CD8-positive, alpha-beta memory T cell (primary cell): ENCODE results near the gene ITIH4. TPM values are rescaled to one million over a fixed set of nuclear protein-coding genes. Genes with fewer than 3 reads are reported as not detected.

ENCODE experiments used
- CTCF ChIA-PET: fragments of 350-600 bp; sonication (Branson Sonifier 250); formaldehyde crosslinking; loops from one replicate; lab custom pipeline; 2021; ENCODE audit warnings: antibody characterized with exemption; lab: Charles Lee
- POLR2A ChIA-PET: fragments of 350-600 bp; sonication (Branson Sonifier 250); formaldehyde crosslinking; loops from one replicate; lab custom pipeline; 2021; ENCODE audit warnings: antibody characterized with exemption; lab: Charles Lee
- DNase-seq, 5 donors: peaks; one replicate each; pipeline versions ENCODE4 v3.0.0 to v3.0.0-alpha.2; 2020 to 2022; ENCODE audit warnings: mixed read lengths in 1 of 5
- H3K27ac ChIP-seq: one replicate; pipeline ENCODE4 v1.7.0; 2013; ENCODE audit warnings: low read depth, mild to moderate bottlenecking, low read length, moderate library complexity
- H3K27me3 ChIP-seq: 2 replicates; pipeline ENCODE4 v1.7.0; 2013; ENCODE audit warnings: low read length, mild to moderate bottlenecking; ENCODE audit not compliant: insufficient read depth, poor library complexity, severe bottlenecking
- H3K36me3 ChIP-seq: 2 replicates; pipeline ENCODE4 v1.7.0; 2013; ENCODE audit warnings: mild to moderate bottlenecking, low read length, moderate library complexity; ENCODE audit not compliant: insufficient read depth
- H3K4me1 ChIP-seq: 2 replicates; pipeline ENCODE4 v1.7.0; 2013; ENCODE audit warnings: mild to moderate bottlenecking, low read length, moderate library complexity; ENCODE audit not compliant: insufficient read depth
- H3K4me3 ChIP-seq: 2 replicates; pipeline ENCODE4 v1.7.0; 2013; ENCODE audit warnings: mild to moderate bottlenecking, low read length
- H3K9me3 ChIP-seq: 2 replicates; pipeline ENCODE4 v1.7.0; 2013; ENCODE audit warnings: mild to moderate bottlenecking, low read length
- H3K27ac Mint-ChIP-seq, 8 donors: one replicate each; pipeline ENCODE4 v1.8.0; 2020 to 2021; ENCODE audit warnings: mixed read lengths in 8 of 8, mild to moderate bottlenecking in 6 of 8, inconsistent platforms in 3 of 8, moderate library complexity in 3 of 8
- H3K27me3 Mint-ChIP-seq, 2 donors: one replicate each; pipeline ENCODE4 v1.8.0; 2020 to 2021; ENCODE audit warnings: mixed read lengths in 2 of 2, mild to moderate bottlenecking in 1 of 2, moderate library complexity in 1 of 2
- H3K36me3 Mint-ChIP-seq, 3 donors: one replicate each; pipeline ENCODE4 v1.8.0; 2020 to 2021; ENCODE audit warnings: mixed read lengths in 3 of 3, inconsistent platforms in 1 of 3, mild to moderate bottlenecking in 1 of 3
- H3K4me1 Mint-ChIP-seq, 3 donors: one replicate each; pipeline ENCODE4 v1.8.0; 2020 to 2021; ENCODE audit warnings: mixed read lengths in 3 of 3, inconsistent platforms in 1 of 3, mild to moderate bottlenecking in 1 of 3
- H3K4me3 Mint-ChIP-seq, 7 donors: one replicate each; pipeline ENCODE4 v1.8.0; 2020 to 2021; ENCODE audit warnings: mixed read lengths in 7 of 7, mild to moderate bottlenecking in 6 of 7, moderate library complexity in 4 of 7, inconsistent platforms in 2 of 7
- H3K9me3 Mint-ChIP-seq, 5 donors: one replicate each; pipeline ENCODE4 v1.8.0; 2020 to 2022; ENCODE audit warnings: mixed read lengths in 5 of 5, mild to moderate bottlenecking in 3 of 5, moderate library complexity in 2 of 5, inconsistent platforms in 1 of 5
- polyA plus RNA-seq: library from polyadenylated mRNA; unstranded; fragments of 300-500 nt; fragmentation: Illumina TruSeq; gene quantifications from one replicate; pipeline ENCODE4 v1.2.3, GENCODE V29; 2021
- total RNA-seq, 2 experiments: library from RNA; stranded (reverse); gene quantifications; one replicate each; pipeline ENCODE4 v1.2.3, GENCODE V29; 2021

Gene ITIH4
- total and polyA plus RNA-seq, 3 experiments from 2014 or later = 10.9 to 11.2 TPM; not detected in 1

DNA sequence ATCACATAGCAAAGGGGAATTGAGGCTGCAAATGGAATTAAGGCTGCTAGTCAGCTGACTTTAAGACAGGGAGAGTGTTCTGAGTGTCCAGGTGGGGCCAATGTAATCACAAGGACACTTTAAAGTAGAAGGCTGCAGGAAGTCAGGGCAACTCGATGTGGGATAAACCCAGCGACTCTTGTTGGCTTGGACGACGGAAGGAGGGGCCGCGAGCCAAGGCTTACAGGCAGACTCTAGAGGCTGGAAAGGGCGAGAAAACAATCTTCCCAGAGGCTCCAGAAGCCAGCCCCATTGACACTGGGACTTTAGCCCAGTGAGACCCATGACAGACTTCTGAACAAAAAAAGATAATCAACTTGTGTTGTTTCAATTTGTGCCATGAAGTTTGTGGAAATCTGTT lies 17.3 kb upstream of the ITIH4 start:
- POLR2A ChIA-PET = no interaction called here
- Mint-ChIP-seq H3K27ac (peak overlapping the region in 1 of 8 donors; percentile 54), H3K4me3 (no peak overlapping the region)

DNA sequence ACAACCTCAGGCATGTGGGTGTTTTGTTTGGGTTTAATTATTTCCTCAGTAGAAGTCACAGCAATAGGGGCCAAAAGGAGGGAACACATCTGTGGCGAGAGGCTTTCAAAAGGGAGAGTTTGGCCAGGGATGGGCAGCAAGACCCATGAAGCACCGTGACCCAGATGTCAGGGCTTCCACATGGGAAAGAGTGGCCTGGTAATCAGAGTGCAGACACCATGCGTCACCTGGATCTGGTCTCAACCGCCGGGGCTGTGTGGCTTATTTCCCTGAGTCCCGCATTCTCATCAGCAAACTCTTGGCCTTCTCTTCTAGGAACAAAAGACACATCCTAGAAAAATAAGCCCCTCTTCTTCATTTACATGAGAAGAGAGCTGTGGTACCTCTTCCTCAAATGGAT lies 16.8 kb upstream of the ITIH4 start:
- POLR2A ChIA-PET = no interaction called here
- CTCF ChIA-PET = interaction anchor here (2.1 kb wide), 1 partner anchor 10 kb away, joined by 6 read pairs; no protein-coding TSS in a partner anchor
- peaks cover 10 to 80% (median 12%) of the 10 kb centered on the region in 3 donors for H3K36me3 Mint-ChIP-seq
- H3K4me1 Mint-ChIP-seq = no peaks in the 10 kb centered on the region
- Histone ChIP-seq H3K9me3 (no peaks in the 10 kb centered on the region), H3K27ac (no peak overlapping the region), H3K36me3 (peaks cover 11% of the 10 kb centered on the region), H3K4me3 (no peak overlapping the region), H3K27me3 (no peaks in the 10 kb centered on the region), H3K4me1 (no peaks in the 10 kb centered on the region)
- H3K27me3 Mint-ChIP-seq = peaks cover 0 to 4% of the 10 kb centered on the region in 2 donors
- H3K27ac Mint-ChIP-seq = no peak overlapping the region
- no peaks in the 10 kb centered on the region for H3K9me3 Mint-ChIP-seq
- no peak for DNase-seq
- no peak overlapping the region for H3K4me3 Mint-ChIP-seq

More for the DNA sequence above, 17.3 kb upstream of the ITIH4 start:
- H3K4me1 ChIP-seq = no peaks in the 10 kb centered on the region
- H3K36me3 ChIP-seq = peaks cover 10% of the 10 kb centered on the region
- H3K27me3 ChIP-seq = no peaks in the 10 kb centered on the region
- Mint-ChIP-seq H3K9me3 (no peaks in the 10 kb centered on the region), H3K4me1 (no peaks in the 10 kb centered on the region), H3K36me3 (peaks cover 10 to 80% (median 12%) of the 10 kb centered on the region in 3 donors), H3K27me3 (peaks cover 0 to 2% of the 10 kb centered on the region in 2 donors)
- H3K27ac ChIP-seq = no peak overlapping the region
- CTCF ChIA-PET = no interaction called here
- no peaks in the 10 kb centered on the region for H3K9me3 ChIP-seq
- no peak overlapping the region for H3K4me3 ChIP-seq
- DNase-seq = no peak

GRCh38 chr3:52846432-52846965 lies 16.0 kb upstream of the ITIH4 start:
- Histone ChIP-seq H3K27me3 (no peaks in the 10 kb centered on the region), H3K4me1 (no peaks in the 10 kb centered on the region), H3K36me3 (peaks cover 11% of the 10 kb centered on the region), H3K27ac (no peak overlapping the region), H3K9me3 (no peaks in the 10 kb centered on the region), H3K4me3 (no peak overlapping the region)
- H3K4me3 Mint-ChIP-seq = no peak overlapping the region
- no peak for DNase-seq
- H3K27me3 Mint-ChIP-seq = peaks cover 0 to 4% of the 10 kb centered on the region in 2 donors
- peaks cover 3 to 4% (median 3%) of the 10 kb centered on the region in 3 donors for H3K4me1 Mint-ChIP-seq
- CTCF ChIA-PET = interaction anchor here (1.0 to 2.1 kb wide), 3 partner anchors 9 to 225 kb away, joined by 3 to 7 read pairs (median 6); no protein-coding TSS in a partner anchor
- H3K36me3 Mint-ChIP-seq = peaks cover 10 to 80% (median 14%) of the 10 kb centered on the region in 3 donors
- H3K27ac Mint-ChIP-seq = peak overlapping the region in 1 of 8 donors; percentile 37
- POLR2A ChIA-PET = no interaction called here
- no peaks in the 10 kb centered on the region for H3K9me3 Mint-ChIP-seq

DNA sequence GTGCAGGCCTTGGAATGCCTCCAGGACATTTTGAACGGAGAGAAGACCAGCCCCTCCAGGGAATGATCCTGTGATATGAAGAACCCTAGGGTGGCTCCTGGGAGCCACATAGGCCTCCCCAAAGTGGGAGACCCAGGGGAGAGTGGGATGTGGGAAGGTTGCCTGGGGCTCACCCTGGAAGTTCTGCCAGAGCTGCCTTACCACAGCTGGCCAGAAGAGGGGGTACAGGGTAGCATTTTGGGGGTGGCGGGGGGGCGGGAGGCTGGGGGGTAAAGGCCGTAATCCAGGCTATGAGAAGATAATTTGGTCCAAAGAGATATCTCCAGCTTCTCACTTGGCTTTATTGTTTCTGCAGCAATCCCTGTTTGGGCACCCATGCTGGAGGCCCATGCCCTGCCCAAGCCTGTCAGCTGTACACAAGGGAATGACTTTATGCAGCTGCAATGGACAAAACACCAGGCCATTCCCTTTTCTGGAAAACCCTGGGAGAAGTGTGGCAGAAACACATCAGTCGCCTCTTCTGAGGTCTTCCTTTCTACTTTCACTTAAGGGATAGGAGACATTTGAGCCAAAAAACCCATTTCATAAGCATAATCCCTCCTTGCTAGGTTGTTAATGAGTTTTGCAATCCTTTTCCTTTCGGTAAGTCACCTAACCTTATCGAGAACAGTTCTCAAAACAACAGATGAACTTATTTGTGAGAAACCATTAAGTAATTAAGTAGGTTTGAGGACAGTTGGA lies 15.4 kb upstream of the ITIH4 start:
- Mint-ChIP-seq H3K4me1 (peaks cover 3 to 4% (median 4%) of the 10 kb centered on the region in 3 donors), H3K9me3 (no peaks in the 10 kb centered on the region), H3K4me3 (no peak overlapping the region), H3K27me3 (peaks cover 0 to 4% of the 10 kb centered on the region in 2 donors), H3K27ac (no peak overlapping the region), H3K36me3 (peaks cover 10 to 80% (median 16%) of the 10 kb centered on the region in 3 donors)
- ChIA-PET CTCF (interaction anchor here (1.0 to 2.1 kb wide), 5 partner anchors 8 to 226 kb away, joined by 3 to 7 read pairs (median 4); no protein-coding TSS in a partner anchor), POLR2A (no interaction called here)
- no peaks in the 10 kb centered on the region for H3K27me3 ChIP-seq
- no peaks in the 10 kb centered on the region for H3K9me3 ChIP-seq
- H3K27ac ChIP-seq = no peak overlapping the region
- H3K4me3 ChIP-seq = no peak overlapping the region
- H3K4me1 ChIP-seq = no peaks in the 10 kb centered on the region
- DNase-seq = peak in 1 of 5 donors; percentile 5
- H3K36me3 ChIP-seq = peaks cover 11% of the 10 kb centered on the region

DNA sequence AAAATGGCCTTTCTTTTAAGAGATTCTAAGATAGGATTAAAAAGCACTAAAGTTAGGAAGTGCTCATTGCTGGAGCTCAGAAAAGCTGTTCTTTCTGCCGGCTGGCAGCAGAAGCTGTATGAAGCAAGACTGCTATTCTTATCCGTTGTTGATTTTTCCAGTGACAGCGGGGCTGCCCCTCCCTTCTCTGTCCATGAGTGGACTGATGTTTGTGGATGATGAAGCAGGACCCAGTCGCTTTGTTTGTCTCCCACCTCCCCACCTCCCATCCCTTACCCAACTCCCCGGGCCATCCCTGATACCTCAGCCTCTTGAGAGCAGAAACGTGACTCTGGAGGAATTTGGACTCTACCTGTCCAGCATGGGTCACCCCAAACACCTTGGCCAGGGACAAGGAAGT lies 14.7 kb upstream of the ITIH4 start:
- H3K9me3 Mint-ChIP-seq = no peaks in the 10 kb centered on the region
- H3K4me1 Mint-ChIP-seq = peaks cover 4 to 7% (median 6%) of the 10 kb centered on the region in 3 donors
- H3K9me3 ChIP-seq = no peaks in the 10 kb centered on the region
- H3K4me1 ChIP-seq = no peaks in the 10 kb centered on the region
- CTCF ChIA-PET = interaction anchor here (1.2 to 2.1 kb wide), 4 partner anchors 7 to 226 kb away, joined by 3 to 7 read pairs (median 5); no protein-coding TSS in a partner anchor
- H3K4me3 Mint-ChIP-seq = no peak overlapping the region
- no peak overlapping the region for H3K4me3 ChIP-seq
- H3K36me3 ChIP-seq = peaks cover 11% of the 10 kb centered on the region
- H3K27ac ChIP-seq = no peak overlapping the region
- H3K36me3 Mint-ChIP-seq = peaks cover 10 to 80% (median 16%) of the 10 kb centered on the region in 3 donors
- POLR2A ChIA-PET = no interaction called here
- H3K27me3 ChIP-seq = no peaks in the 10 kb centered on the region
- peaks cover 0 to 4% of the 10 kb centered on the region in 2 donors for H3K27me3 Mint-ChIP-seq
- H3K27ac Mint-ChIP-seq = peak overlapping the region in 1 of 8 donors; percentile 33
- DNase-seq = no peak

- Mint-ChIP-seq H3K27me3 (peaks cover 0 to 4% of the 10 kb centered on the region in 2 donors), H3K36me3 (peaks cover 8 to 80% (median 16%) of the 10 kb centered on the region in 3 donors)
- peaks cover 11% of the 10 kb centered on the region for H3K36me3 ChIP-seq
Observed at GRCh38 chr3:52844290-52844975, 14.0 kb upstream of the ITIH4 start.

DNA sequence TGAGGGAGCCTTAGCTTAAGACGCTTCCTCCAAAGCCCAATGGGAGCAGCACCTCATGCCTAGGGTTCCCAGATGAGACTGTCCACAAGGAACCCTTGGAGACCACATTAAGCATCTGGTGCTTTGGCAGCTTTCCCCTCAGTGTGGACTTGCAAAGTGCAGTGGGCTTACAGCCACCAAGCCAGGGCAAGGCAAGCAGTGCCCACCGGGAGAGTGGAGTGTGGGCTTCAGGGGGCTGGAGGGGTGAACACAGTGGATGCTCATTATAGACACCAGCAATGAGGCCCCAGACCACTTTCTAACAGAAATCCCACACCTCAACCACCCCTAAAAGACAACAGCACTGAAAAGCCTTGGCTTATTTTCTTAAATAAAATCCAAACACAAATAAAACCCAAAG lies 13.4 kb upstream of the ITIH4 start:
- Histone ChIP-seq H3K27ac (no peak overlapping the region), H3K27me3 (no peaks in the 10 kb centered on the region), H3K36me3 (peaks cover 11% of the 10 kb centered on the region), H3K9me3 (no peaks in the 10 kb centered on the region), H3K4me1 (peaks cover 7% of the 10 kb centered on the region), H3K4me3 (no peak overlapping the region)
- ChIA-PET POLR2A (no interaction called here), CTCF (interaction anchor here (1.0 to 1.6 kb wide), 3 partner anchors 50 to 231 kb away, joined by 3 to 5 read pairs (median 3); no protein-coding TSS in a partner anchor)
- Mint-ChIP-seq H3K36me3 (peaks cover 8 to 74% (median 16%) of the 10 kb centered on the region in 3 donors), H3K9me3 (no peaks in the 10 kb centered on the region), H3K27ac (no peak overlapping the region), H3K4me3 (no peak overlapping the region), H3K4me1 (peaks cover 16 to 20% (median 19%) of the 10 kb centered on the region in 3 donors), H3K27me3 (peaks cover 0 to 4% of the 10 kb centered on the region in 2 donors)
- DNase-seq = no peak

More at GRCh38 chr3:52844290-52844975, 14.0 kb upstream of the ITIH4 start:
- DNase-seq = no peak
- no peak overlapping the region for H3K4me3 Mint-ChIP-seq
- peaks cover 11 to 14% (median 13%) of the 10 kb centered on the region in 3 donors for H3K4me1 Mint-ChIP-seq
- CTCF ChIA-PET = interaction anchor here (1.0 to 1.8 kb wide), 5 partner anchors 21 to 230 kb away, joined by 3 to 7 read pairs (median 3); no protein-coding TSS in a partner anchor
- H3K27me3 ChIP-seq = no peaks in the 10 kb centered on the region
- H3K4me3 ChIP-seq = no peak overlapping the region
- peak overlapping the region in 1 of 8 donors; percentile 24 for H3K27ac Mint-ChIP-seq
- H3K27ac ChIP-seq = no peak overlapping the region
- H3K4me1 ChIP-seq = peaks cover 2% of the 10 kb centered on the region
- POLR2A ChIA-PET = no interaction called here
- H3K9me3 ChIP-seq = no peaks in the 10 kb centered on the region
- H3K9me3 Mint-ChIP-seq = no peaks in the 10 kb centered on the region
